Right lobe of liver (tissue), 6 donors: ENCODE data around the gene FMN2. TPM values are rescaled to one million over a fixed set of nuclear protein-coding genes. Genes with fewer than 3 reads are reported as not detected.
"Not testable (repeated sequence)": the region's sequence is repeated elsewhere in the genome, so short reads cannot be mapped to it uniquely, and the experiment has no call there.

Experiments
- ATAC-seq, 4 donors: fragments of 200-7000 bp; cut with Tn5 transposase; one replicate each; pipeline ENCODE4 v1.9.1; 2020; ENCODE audit warnings: mild to moderate bottlenecking in 4 of 4, moderate library complexity in 4 of 4
- DNase-seq, 3 donors: peaks; one replicate each; pipeline ENCODE4 v3.0.0-alpha.2; 2020
- H3K27ac ChIP-seq, 3 donors: fragments of 200-600 bp; one replicate each; pipeline ENCODE4 v1.8.0; 2022
- H3K27me3 ChIP-seq, 2 donors: fragments of 200-600 bp; one replicate each; pipeline ENCODE4 v1.8.0; 2022
- H3K36me3 ChIP-seq, 4 donors: fragments of 200-600 bp; sonication (generic) in 1 of 4; one replicate each; pipeline versions ENCODE4 v1.5.1 to v1.8.0; 2017 to 2022; ENCODE audit warnings: control low read depth in 1 of 4
- H3K4me1 ChIP-seq, 4 donors: fragments of 200-600 bp; sonication (generic) in 1 of 4; one replicate each; pipeline versions ENCODE4 v1.5.1 to v1.8.0; 2017 to 2022; ENCODE audit warnings: control low read depth in 1 of 4
- H3K4me3 ChIP-seq, 3 donors: fragments of 200-600 bp; one replicate each; pipeline ENCODE4 v1.8.0; 2022
- H3K9me3 ChIP-seq, 4 donors: fragments of 200-600 bp; sonication (generic) in 1 of 4; one replicate each; pipeline versions ENCODE4 v1.5.1 to v1.8.0; 2017 to 2022; ENCODE audit warnings: control low read depth in 1 of 4
- POLR2A ChIP-seq: fragments of 450-650 bp; IDR thresholded peaks from one replicate; pipeline ENCODE4 v1.6.1; 2017; ENCODE audit warnings: antibody characterized with exemption, mild to moderate bottlenecking
- WGBS: methylation state at CpG from one replicate; pipeline ENCODE4 v1.1.6; 2018; ENCODE audit warnings: low coverage, low lambda C conversion rate; ENCODE audit not compliant: insufficient coverage; ENCODE audit errors: missing lambda C conversion rate; 5-methylcytosine and 5-hydroxymethylcytosine counted together
- intact Hi-C, 2 donors: fragments of 100-400 bp; cut with DNase I; formaldehyde crosslinking; loops; one replicate each; pipeline versions ENCODE4 v1.11.2 to v1.14.1; 2022
- total RNA-seq, 6 experiments: library from RNA; depleted of rRNA in 2 of 6; stranded (reverse); fragments of >200 nt in 2 of 6; fragmentation: NEBNext Ultra II Directional in 3 of 6; extraction: Animal tissue kit (Norgen Biotek cat#: 25700) in 3 of 6; gene quantifications; one replicate each; pipeline versions ENCODE4 v1.1.0 to v1.2.4, GENCODE V29; 2016 to 2023
- TF ChIP-seq, protein P1 (sequence below), 4 donors: fragments of 200-600 bp in 3 of 4; fragments of 450-650 bp in 1 of 4; IDR thresholded peaks; one replicate each; pipeline versions ENCODE4 v1.5.1 to v1.8.0; 2016 to 2022; ENCODE audit warnings: antibody characterized with exemption in 4 of 4, mild to moderate bottlenecking in 2 of 4
- donor health status: DM: no; HTN: yes; CAD: no.
- donor health status: DM: no; HTN: no; CAD: no.
- donor health status: DM: no; HTN: no; CAD: no.
- donor health status: DM: no; HTN: yes; CAD: no.
- donor health status: DM: no; HTN: yes; CAD: no.

The FMN2 gene
- total RNA-seq, 6 experiments from 2014 or later, result 0.12 TPM; not detected in 5

DNA sequence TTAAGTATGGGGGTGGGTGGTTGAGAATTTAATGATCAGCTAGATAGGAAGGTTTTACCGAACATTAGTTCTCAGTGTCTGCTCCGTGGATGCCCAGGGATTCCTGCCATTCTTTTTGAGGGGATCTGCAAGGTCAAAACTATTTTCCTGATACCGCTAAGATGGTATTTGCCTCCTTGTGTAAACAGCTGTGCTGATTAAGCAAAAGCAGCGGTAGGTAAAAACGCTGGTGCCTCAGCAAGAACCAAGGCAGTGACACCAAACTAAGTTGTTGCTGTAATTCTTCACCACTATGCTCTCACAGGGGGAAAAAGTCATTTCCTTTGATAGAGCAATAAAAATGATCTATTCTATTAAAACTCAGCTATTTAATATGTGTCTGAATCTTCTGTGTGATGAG, 229.0 kb downstream of the FMN2 start:
- ATAC-seq (no peak), DNase-seq (no peak)
- Histone ChIP-seq H3K27ac (no peak overlapping the region), H3K27me3 (no peaks in the 10 kb centered on the region), H3K9me3 (no peaks in the 10 kb centered on the region), H3K4me3 (no peak overlapping the region), H3K36me3 (no peaks in the 10 kb centered on the region), H3K4me1 (no peaks in the 10 kb centered on the region)
- TF ChIP-seq, protein P1, sequence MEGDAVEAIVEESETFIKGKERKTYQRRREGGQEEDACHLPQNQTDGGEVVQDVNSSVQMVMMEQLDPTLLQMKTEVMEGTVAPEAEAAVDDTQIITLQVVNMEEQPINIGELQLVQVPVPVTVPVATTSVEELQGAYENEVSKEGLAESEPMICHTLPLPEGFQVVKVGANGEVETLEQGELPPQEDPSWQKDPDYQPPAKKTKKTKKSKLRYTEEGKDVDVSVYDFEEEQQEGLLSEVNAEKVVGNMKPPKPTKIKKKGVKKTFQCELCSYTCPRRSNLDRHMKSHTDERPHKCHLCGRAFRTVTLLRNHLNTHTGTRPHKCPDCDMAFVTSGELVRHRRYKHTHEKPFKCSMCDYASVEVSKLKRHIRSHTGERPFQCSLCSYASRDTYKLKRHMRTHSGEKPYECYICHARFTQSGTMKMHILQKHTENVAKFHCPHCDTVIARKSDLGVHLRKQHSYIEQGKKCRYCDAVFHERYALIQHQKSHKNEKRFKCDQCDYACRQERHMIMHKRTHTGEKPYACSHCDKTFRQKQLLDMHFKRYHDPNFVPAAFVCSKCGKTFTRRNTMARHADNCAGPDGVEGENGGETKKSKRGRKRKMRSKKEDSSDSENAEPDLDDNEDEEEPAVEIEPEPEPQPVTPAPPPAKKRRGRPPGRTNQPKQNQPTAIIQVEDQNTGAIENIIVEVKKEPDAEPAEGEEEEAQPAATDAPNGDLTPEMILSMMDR (IDR thresholded peaks at IDR 0.05), result no peak
- no peak for TF ChIP-seq POLR2A
- 18% methylated on average over 5 of the region's 5 CpGs for WGBS
- intact Hi-C loops, result no loop called here

DNA sequence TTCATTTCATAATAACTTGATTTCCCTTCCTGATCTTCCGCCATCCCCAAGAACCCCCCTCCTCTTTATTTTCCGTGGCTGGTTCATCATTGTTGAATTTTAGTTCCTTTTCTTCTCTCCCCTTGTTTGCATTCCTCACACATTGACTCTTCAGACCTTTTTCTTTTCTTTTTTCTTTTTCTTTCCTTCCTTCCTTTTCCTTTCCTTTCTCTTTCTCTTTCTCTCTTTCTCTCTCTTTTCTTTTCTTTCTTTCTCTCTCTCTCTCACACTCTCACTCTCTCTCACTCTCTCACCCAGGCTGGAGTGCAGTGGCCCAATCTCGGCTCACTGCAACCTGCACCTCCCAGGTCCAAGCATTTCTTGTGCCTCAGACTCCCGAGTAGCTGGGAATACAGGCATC, 231.3 kb downstream of the FMN2 start:
- intact Hi-C loops, result no loop called here
- DNase-seq (no peak), ATAC-seq (no peak)
- no peak overlapping the region for H3K4me3 ChIP-seq
- no peak overlapping the region for H3K27ac ChIP-seq
- 54% methylated on average over 4 of the region's 4 CpGs for WGBS
- TF ChIP-seq POLR2A, result no peak
- TF ChIP-seq, protein P1 (IDR thresholded peaks at IDR 0.05), result no peak
- H3K36me3 ChIP-seq, result no peaks in the 10 kb centered on the region
- H3K4me1 ChIP-seq, result no peaks in the 10 kb centered on the region
- H3K27me3 ChIP-seq, result no peaks in the 10 kb centered on the region
- H3K9me3 ChIP-seq, result no peaks in the 10 kb centered on the region

DNA sequence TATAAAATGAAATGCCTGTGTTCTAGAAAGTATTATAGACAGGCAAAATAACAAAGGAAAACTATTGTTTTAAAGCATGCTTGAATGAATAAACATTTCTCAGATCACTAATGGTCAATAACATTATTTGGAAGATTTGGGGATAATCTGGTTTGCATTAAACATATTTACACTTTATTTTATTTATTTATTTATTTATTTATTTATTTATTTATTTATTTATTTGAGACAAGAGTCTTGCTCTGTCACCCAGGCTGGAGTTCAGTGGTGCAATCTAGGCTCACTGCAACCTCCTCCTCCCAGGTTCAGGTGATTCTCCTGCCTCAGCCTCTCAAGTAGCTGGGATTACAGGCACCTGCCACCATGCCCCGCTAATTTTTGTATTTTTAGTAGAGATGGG, 236.7 kb downstream of the FMN2 start:
- H3K27me3 ChIP-seq, H3K4me3 ChIP-seq, H3K4me1 ChIP-seq, H3K27ac ChIP-seq, intact Hi-C loops, ATAC-seq, H3K36me3 ChIP-seq, DNase-seq, H3K9me3 ChIP-seq: not testable (repeated sequence)
- 80% methylated on average over 1 of the region's 1 CpG for WGBS

DNA sequence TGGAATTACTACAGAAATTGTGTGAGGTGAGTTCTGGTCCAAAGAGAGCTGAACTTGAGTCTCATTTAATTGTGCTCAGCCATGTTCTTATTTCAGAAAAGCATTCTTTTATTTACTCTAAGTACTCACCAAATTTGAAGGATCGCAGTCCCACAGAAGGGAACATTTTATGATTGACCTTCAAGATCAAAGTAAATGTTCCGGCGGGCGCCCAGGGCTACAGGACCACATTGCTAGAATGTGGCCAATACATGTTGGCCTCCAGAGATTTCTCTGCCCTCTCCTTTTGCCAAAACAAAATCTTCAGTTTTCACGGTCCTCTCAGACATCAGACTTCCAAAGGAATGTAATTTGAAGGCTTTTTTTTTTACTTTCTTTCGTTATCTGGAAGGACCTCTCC, 237.8 kb downstream of the FMN2 start:
- Histone ChIP-seq H3K27ac (no peak overlapping the region), H3K4me3 (no peak overlapping the region), H3K27me3 (no peaks in the 10 kb centered on the region), H3K4me1 (no peaks in the 10 kb centered on the region), H3K9me3 (no peaks in the 10 kb centered on the region), H3K36me3 (no peaks in the 10 kb centered on the region)
- DNase-seq (no peak), ATAC-seq (no peak)
- intact Hi-C loops, result no loop called here
- TF ChIP-seq POLR2A, result no peak
- TF ChIP-seq, protein P1 (IDR thresholded peaks at IDR 0.05), result no peak
- 59% methylated on average over 6 of the region's 6 CpGs for WGBS

DNA sequence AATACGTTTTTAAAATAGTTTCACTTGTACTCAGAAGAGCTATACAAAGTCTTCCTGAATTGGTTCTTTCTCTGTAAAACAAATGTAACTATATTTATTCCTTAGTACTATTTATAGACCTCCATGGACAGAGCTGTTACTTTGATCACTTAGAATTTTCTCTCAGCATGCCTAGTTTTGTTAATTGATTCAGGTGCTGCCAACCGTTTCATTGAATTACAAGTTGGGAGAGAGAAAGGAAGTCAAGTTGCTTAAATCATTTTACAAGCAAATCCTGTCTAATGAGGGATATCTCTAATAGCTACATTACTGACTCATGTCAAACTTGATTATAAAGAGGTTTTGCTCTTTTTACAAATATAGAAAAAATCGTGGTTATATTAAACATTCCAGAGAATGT, 241.0 kb downstream of the FMN2 start:
- Histone ChIP-seq H3K27ac (no peak overlapping the region), H3K27me3 (no peaks in the 10 kb centered on the region), H3K4me3 (no peak overlapping the region), H3K4me1 (no peaks in the 10 kb centered on the region), H3K9me3 (no peaks in the 10 kb centered on the region), H3K36me3 (no peaks in the 10 kb centered on the region)
- intact Hi-C loops, result no loop called here
- DNase-seq (no peak), ATAC-seq (no peak)
- 23% methylated on average over 3 of the region's 3 CpGs for WGBS
- TF ChIP-seq, protein P1 (IDR thresholded peaks at IDR 0.05), result no peak
- TF ChIP-seq POLR2A, result no peak
